CD4-positive, alpha-beta T cell treated with Interleukin-1 beta for 1 hour (primary cell): ENCODE measurements around the gene MYO3A.

Experiments
- DNase-seq, 2 donors: peaks; one replicate each; pipeline ENCODE4 v3.0.0-alpha.2; 2020 to 2022

The MYO3A gene

GRCh38 chr10:25933653-25934608 is at the start of gene MYO3A:
Gene MYO3A (plus strand): TSS chr10:25934229. CDS start chr10:25952111, 17,882 bp downstream.
- DNase-seq: no peak

- DNase-seq: no peak
Observed at GRCh38 chr10:25888627-25889026, 45.4 kb upstream of the MYO3A start.

GRCh38 chr10:25890995-25891394 is 43.0 kb upstream of the MYO3A start:
- no peak for DNase-seq

GRCh38 chr10:25895856-25896255 is 38.2 kb upstream of the MYO3A start:
- no peak for DNase-seq

- DNase-seq: no peak
Observed at GRCh38 chr10:25896421-25896820, 37.6 kb upstream of the MYO3A start.

- no peak for DNase-seq
Observed at GRCh38 chr10:25899304-25899703, 34.7 kb upstream of the MYO3A start.

- no peak for DNase-seq
Observed at GRCh38 chr10:25901199-25901598, 32.8 kb upstream of the MYO3A start.

- no peak for DNase-seq
Observed at GRCh38 chr10:25902002-25902401, 32.0 kb upstream of the MYO3A start.

GRCh38 chr10:25907261-25907660 is 26.8 kb upstream of the MYO3A start:
- DNase-seq: no peak

GRCh38 chr10:25912866-25913265 is 21.2 kb upstream of the MYO3A start:
- no peak for DNase-seq

- no peak for DNase-seq
Observed at GRCh38 chr10:25914776-25915175, 19.3 kb upstream of the MYO3A start.

- DNase-seq: peak in 1 of 2 donors; percentile 6
Observed at GRCh38 chr10:25934621-25935139, 651 bp downstream of the MYO3A start.

- no peak for DNase-seq
Observed at GRCh38 chr10:25938405-25938804, 4.4 kb downstream of the MYO3A start.

GRCh38 chr10:25944771-25945170 is 10.7 kb downstream of the MYO3A start:
- no peak for DNase-seq

GRCh38 chr10:25952857-25953256 is 18.8 kb downstream of the MYO3A start:
- DNase-seq: no peak

GRCh38 chr10:25954851-25955250 is 20.8 kb downstream of the MYO3A start:
- no peak for DNase-seq

GRCh38 chr10:25959540-25960232 is 25.7 kb downstream of the MYO3A start:
- DNase-seq: no peak

GRCh38 chr10:25965584-25965983 is 31.6 kb downstream of the MYO3A start:
- no peak for DNase-seq

GRCh38 chr10:25966844-25967243 is 32.8 kb downstream of the MYO3A start:
- DNase-seq: no peak

- no peak for DNase-seq
Observed at GRCh38 chr10:25972631-25973030, 38.6 kb downstream of the MYO3A start.

GRCh38 chr10:25974897-25975459 is 40.9 kb downstream of the MYO3A start:
- DNase-seq: no peak

- no peak for DNase-seq
Observed at GRCh38 chr10:25978771-25979170, 44.7 kb downstream of the MYO3A start.

GRCh38 chr10:25982107-25982506 is 48.1 kb downstream of the MYO3A start:
- DNase-seq: no peak
